GM12878 (cell line): ENCODE measurements around the gene SPRN. TPM values are rescaled to one million over a fixed set of nuclear protein-coding genes. Genes with fewer than 3 reads are reported as not detected.

Experiments used
- CTCF ChIP-seq, 3 experiments: IDR thresholded peaks in 2 of 3; conservative IDR thresholded peaks in 1 of 3; 2 replicates each; pipeline ENCODE4 v1.5.1; 2011; ENCODE audit warnings: low read depth in 3 of 3, low read length in 3 of 3, mild to moderate bottlenecking in 3 of 3, control low read depth in 2 of 3, moderate library complexity in 2 of 3, inconsistent platforms in 1 of 3, mixed read lengths in 1 of 3; ENCODE audit not compliant: control insufficient read depth in 2 of 3, insufficient read depth in 1 of 3; ENCODE audit errors: extremely low read depth in 1 of 3
- E2F8 ChIP-seq: fragments of 450-650 bp; IDR thresholded peaks from 2 replicates; pipeline ENCODE4 v1.6.1; 2018; ENCODE audit warnings: mild to moderate bottlenecking, low read depth, moderate library complexity; ENCODE audit not compliant: partially characterized antibody
- KAT2A ChIP-seq: conservative IDR thresholded peaks from 2 replicates; pipeline ENCODE4 v1.6.1; 2011; ENCODE audit warnings: low read depth, low read length; ENCODE audit not compliant: control insufficient read depth
- MTA2 ChIP-seq: fragments of 450-650 bp; IDR thresholded peaks from 2 replicates; pipeline ENCODE4 v1.6.1; 2016; ENCODE audit warnings: low read depth, mild to moderate bottlenecking, moderate library complexity
- MYC ChIP-seq: IDR thresholded peaks from 2 replicates; pipeline ENCODE4 v1.6.1; 2011; ENCODE audit warnings: mild to moderate bottlenecking, low read length, moderate library complexity, inconsistent platforms; ENCODE audit not compliant: insufficient read depth, insufficient replicate concordance, insufficient read length, severe bottlenecking
- NFYB ChIP-seq: IDR thresholded peaks from 2 replicates; pipeline ENCODE4 v1.6.1; 2011; ENCODE audit warnings: low read depth, mild to moderate bottlenecking, low read length, improper control_type of control experiment, moderate library complexity; ENCODE audit not compliant: insufficient read depth
- SIX5 ChIP-seq: IDR thresholded peaks from 2 replicates; pipeline ENCODE4 v1.6.1; 2011; ENCODE audit warnings: mild to moderate bottlenecking, low read depth, low read length, moderate library complexity; ENCODE audit not compliant: severe bottlenecking
- ZNF217 ChIP-seq: fragments of 450-650 bp; IDR thresholded peaks from 2 replicates; pipeline ENCODE4 v1.6.1; 2017; ENCODE audit warnings: antibody characterized with exemption, mild to moderate bottlenecking
- ZNF622 ChIP-seq: fragments of 450-650 bp; IDR thresholded peaks from 2 replicates; pipeline ENCODE4 v1.6.1; 2017; ENCODE audit warnings: mild to moderate bottlenecking, inconsistent platforms
- polyA plus RNA-seq, 11 experiments: library from polyadenylated mRNA; depleted of rRNA in 4 of 11; unstranded in 6 of 11; stranded (reverse) in 5 of 11; fragments of >200 nt; fragmentation: Nextera tagmentation in 4 of 11; fragmentation: Illumina TruSeq in 1 of 11; extraction: Ambion mirVana in 4 of 11; extraction: Trizol in 1 of 11; gene quantifications; 1 replicate in 1 of 11; 2 replicates in 10 of 11; pipeline versions ENCODE4 v1.2.1 to v1.2.3, GENCODE V29; 2011 to 2016; ENCODE audit warnings: inconsistent platforms in 2 of 11, missing spikeins in 2 of 11, low read depth in 1 of 11
- total RNA-seq, 4 experiments: library from RNA; depleted of rRNA in 3 of 4; stranded (reverse); fragments of >200 nt in 3 of 4; fragmentation: Illumina TruSeq in 1 of 4; extraction: Trizol in 1 of 4; gene quantifications; 2 replicates each; pipeline versions ENCODE4 v1.2.1 to v1.2.3, GENCODE V29; 2013 to 2021
- TF ChIP-seq, protein P1 (sequence below): fragments of 450-650 bp; IDR thresholded peaks from 2 replicates; pipeline ENCODE4 v1.6.1; 2017; ENCODE audit warnings: mild to moderate bottlenecking, moderate library complexity
- TF ChIP-seq, protein P2 (sequence below): fragments of 450-650 bp; IDR thresholded peaks from 2 replicates; pipeline ENCODE4 v1.6.1; 2016; ENCODE audit warnings: mild to moderate bottlenecking, moderate library complexity, borderline replicate concordance
- TF ChIP-seq, protein P3 (sequence below): fragments of 450-650 bp; IDR thresholded peaks from 2 replicates; pipeline ENCODE4 v1.6.1; 2018; ENCODE audit warnings: borderline replicate concordance, mild to moderate bottlenecking; ENCODE audit not compliant: partially characterized antibody

The SPRN gene
- total and polyA plus RNA-seq, 10 of the 15 experiments (the other 5 are each of a cell fraction or from before 2014, with no cell fraction given) = 0.03 to 0.96 (median 0.46) TPM; not detected in 6

GRCh38 chr10:133379152-133379800 lies 45.1 kb downstream of the SPRN start, which contains the start of gene PAOX (continued):
- TF ChIP-seq, protein P1, sequence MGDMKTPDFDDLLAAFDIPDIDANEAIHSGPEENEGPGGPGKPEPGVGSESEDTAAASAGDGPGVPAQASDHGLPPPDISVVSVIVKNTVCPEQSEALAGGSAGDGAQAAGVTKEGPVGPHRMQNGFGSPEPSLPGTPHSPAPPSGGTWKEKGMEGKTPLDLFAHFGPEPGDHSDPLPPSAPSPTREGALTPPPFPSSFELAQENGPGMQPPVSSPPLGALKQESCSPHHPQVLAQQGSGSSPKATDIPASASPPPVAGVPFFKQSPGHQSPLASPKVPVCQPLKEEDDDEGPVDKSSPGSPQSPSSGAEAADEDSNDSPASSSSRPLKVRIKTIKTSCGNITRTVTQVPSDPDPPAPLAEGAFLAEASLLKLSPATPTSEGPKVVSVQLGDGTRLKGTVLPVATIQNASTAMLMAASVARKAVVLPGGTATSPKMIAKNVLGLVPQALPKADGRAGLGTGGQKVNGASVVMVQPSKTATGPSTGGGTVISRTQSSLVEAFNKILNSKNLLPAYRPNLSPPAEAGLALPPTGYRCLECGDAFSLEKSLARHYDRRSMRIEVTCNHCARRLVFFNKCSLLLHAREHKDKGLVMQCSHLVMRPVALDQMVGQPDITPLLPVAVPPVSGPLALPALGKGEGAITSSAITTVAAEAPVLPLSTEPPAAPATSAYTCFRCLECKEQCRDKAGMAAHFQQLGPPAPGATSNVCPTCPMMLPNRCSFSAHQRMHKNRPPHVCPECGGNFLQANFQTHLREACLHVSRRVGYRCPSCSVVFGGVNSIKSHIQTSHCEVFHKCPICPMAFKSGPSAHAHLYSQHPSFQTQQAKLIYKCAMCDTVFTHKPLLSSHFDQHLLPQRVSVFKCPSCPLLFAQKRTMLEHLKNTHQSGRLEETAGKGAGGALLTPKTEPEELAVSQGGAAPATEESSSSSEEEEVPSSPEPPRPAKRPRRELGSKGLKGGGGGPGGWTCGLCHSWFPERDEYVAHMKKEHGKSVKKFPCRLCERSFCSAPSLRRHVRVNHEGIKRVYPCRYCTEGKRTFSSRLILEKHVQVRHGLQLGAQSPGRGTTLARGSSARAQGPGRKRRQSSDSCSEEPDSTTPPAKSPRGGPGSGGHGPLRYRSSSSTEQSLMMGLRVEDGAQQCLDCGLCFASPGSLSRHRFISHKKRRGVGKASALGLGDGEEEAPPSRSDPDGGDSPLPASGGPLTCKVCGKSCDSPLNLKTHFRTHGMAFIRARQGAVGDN = no peak; the same call in 1 of the 2 replicates
- TF ChIP-seq, protein P2, sequence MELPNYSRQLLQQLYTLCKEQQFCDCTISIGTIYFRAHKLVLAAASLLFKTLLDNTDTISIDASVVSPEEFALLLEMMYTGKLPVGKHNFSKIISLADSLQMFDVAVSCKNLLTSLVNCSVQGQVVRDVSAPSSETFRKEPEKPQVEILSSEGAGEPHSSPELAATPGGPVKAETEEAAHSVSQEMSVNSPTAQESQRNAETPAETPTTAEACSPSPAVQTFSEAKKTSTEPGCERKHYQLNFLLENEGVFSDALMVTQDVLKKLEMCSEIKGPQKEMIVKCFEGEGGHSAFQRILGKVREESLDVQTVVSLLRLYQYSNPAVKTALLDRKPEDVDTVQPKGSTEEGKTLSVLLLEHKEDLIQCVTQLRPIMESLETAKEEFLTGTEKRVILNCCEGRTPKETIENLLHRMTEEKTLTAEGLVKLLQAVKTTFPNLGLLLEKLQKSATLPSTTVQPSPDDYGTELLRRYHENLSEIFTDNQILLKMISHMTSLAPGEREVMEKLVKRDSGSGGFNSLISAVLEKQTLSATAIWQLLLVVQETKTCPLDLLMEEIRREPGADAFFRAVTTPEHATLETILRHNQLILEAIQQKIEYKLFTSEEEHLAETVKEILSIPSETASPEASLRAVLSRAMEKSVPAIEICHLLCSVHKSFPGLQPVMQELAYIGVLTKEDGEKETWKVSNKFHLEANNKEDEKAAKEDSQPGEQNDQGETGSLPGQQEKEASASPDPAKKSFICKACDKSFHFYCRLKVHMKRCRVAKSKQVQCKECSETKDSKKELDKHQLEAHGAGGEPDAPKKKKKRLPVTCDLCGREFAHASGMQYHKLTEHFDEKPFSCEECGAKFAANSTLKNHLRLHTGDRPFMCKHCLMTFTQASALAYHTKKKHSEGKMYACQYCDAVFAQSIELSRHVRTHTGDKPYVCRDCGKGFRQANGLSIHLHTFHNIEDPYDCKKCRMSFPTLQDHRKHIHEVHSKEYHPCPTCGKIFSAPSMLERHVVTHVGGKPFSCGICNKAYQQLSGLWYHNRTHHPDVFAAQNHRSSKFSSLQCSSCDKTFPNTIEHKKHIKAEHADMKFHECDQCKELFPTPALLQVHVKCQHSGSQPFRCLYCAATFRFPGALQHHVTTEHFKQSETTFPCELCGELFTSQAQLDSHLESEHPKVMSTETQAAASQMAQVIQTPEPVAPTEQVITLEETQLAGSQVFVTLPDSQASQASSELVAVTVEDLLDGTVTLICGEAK = no peak
- no peak for TF ChIP-seq MYC
- TF ChIP-seq ZNF217 = 0 out of 2 replicates have a peak, but pooled peaks have one; percentile 32
- TF ChIP-seq KAT2A = no peak
- no peak for TF ChIP-seq NFYB
- no peak for TF ChIP-seq SIX5
- TF ChIP-seq MTA2 = no peak
- TF ChIP-seq CTCF (IDR thresholded peaks at IDR 0.05 in 2 of 3, conservative IDR thresholded peaks at IDR 0.05 in 1 of 3; ENCODE audit: control insufficient read depth in 2 of 3, extremely low read depth in 1 of 3, insufficient read depth in 1 of 3, low read depth in 3 of 3, low read length in 3 of 3) = no peak
- TF ChIP-seq, protein P3, sequence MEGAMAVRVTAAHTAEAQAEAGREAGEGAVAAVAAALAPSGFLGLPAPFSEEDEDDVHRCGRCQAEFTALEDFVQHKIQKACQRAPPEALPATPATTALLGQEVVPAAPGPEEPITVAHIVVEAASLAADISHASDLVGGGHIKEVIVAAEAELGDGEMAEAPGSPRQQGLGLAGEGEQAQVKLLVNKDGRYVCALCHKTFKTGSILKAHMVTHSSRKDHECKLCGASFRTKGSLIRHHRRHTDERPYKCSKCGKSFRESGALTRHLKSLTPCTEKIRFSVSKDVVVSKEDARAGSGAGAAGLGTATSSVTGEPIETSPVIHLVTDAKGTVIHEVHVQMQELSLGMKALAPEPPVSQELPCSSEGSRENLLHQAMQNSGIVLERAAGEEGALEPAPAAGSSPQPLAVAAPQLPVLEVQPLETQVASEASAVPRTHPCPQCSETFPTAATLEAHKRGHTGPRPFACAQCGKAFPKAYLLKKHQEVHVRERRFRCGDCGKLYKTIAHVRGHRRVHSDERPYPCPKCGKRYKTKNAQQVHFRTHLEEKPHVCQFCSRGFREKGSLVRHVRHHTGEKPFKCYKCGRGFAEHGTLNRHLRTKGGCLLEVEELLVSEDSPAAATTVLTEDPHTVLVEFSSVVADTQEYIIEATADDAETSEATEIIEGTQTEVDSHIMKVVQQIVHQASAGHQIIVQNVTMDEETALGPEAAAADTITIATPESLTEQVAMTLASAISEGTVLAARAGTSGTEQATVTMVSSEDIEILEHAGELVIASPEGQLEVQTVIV = no peak
- no peak for TF ChIP-seq E2F8
- no peak for TF ChIP-seq ZNF622
